OCI-LY3 (cell line): ENCODE measurements around the gene BAZ2A.

Experiments used
- CTCF ChIP-seq: fragments of 200-600, 300-600 bp; sonication (generic); IDR thresholded peaks from 2 replicates; pipeline ENCODE4 v1.5.1; 2014; ENCODE audit warnings: antibody characterized with exemption, low read length, low read depth
- EZH2phosphoT487 ChIP-seq: fragments of 200-600 bp; shearing (Covaris generic); IDR thresholded peaks from 2 replicates; pipeline ENCODE4 v1.6.1; 2018; ENCODE audit warnings: antibody characterized with exemption, mixed run types, low read depth

- no peak for TF ChIP-seq CTCF
- TF ChIP-seq EZH2phosphoT487: no peak
Measured at GRCh38 chr12:56546680-56547079, 83.4 kb downstream of the BAZ2A start.
